Thymus (tissue), 11 donors: ENCODE measurements around the gene DICER1. TPM values are rescaled to one million over a fixed set of nuclear protein-coding genes. Genes with fewer than 3 reads are reported as not detected.

ENCODE experiments used
- DNase-seq, 9 donors: peaks; one replicate each; pipeline ENCODE4 v3.0.0-alpha.2; 2013; ENCODE audit warnings: low spot score in 9 of 9, low read depth in 6 of 9, missing footprints in 1 of 9
- H3K27ac ChIP-seq, 2 donors: one replicate each; pipeline ENCODE4 v1.5.1; 2013; ENCODE audit warnings: control low read depth in 1 of 2, low read depth in 1 of 2, low read length in 1 of 2, mild to moderate bottlenecking in 1 of 2, moderate library complexity in 1 of 2
- H3K27me3 ChIP-seq, 2 donors: one replicate each; pipeline ENCODE4 v1.5.1; 2013; ENCODE audit warnings: low read length in 1 of 2; ENCODE audit not compliant: control insufficient read depth in 2 of 2, insufficient read depth in 1 of 2
- H3K36me3 ChIP-seq, 2 donors: one replicate each; pipeline ENCODE4 v1.5.1; 2013; ENCODE audit warnings: low read length in 1 of 2, mild to moderate bottlenecking in 1 of 2, moderate library complexity in 1 of 2; ENCODE audit not compliant: control insufficient read depth in 2 of 2, insufficient read depth in 2 of 2
- H3K4me1 ChIP-seq, 2 donors: one replicate each; pipeline ENCODE4 v1.5.1; 2013; ENCODE audit warnings: low read length in 2 of 2; ENCODE audit not compliant: control insufficient read depth in 2 of 2, insufficient read depth in 2 of 2
- H3K4me3 ChIP-seq, 2 donors: one replicate each; pipeline ENCODE4 v1.5.1; 2013; ENCODE audit warnings: low read length in 2 of 2, control low read depth in 1 of 2, mild to moderate bottlenecking in 1 of 2
- H3K9me3 ChIP-seq, 2 donors: one replicate each; pipeline ENCODE4 v1.5.1; 2013; ENCODE audit warnings: low read length in 1 of 2, mild to moderate bottlenecking in 1 of 2; ENCODE audit not compliant: control insufficient read depth in 2 of 2, insufficient read depth in 1 of 2
- WGBS: extraction: QIAGEN DNeasy Blood & Tissue Kit; methylation state at CpG from one replicate; pipeline ENCODE4 v1.1.7; 2013; 5-methylcytosine and 5-hydroxymethylcytosine counted together
- polyA plus RNA-seq: library from polyadenylated mRNA; stranded (reverse); fragments of 200-250 nt; gene quantifications from one replicate; pipeline ENCODE4 v1.2.3, GENCODE V29; 2013
- total RNA-seq: library from RNA; stranded (reverse); fragments of 120-200 nt; gene quantifications from one replicate; pipeline ENCODE4 v1.2.4, GENCODE V29; 2013
- donor health status: healthy.

Gene DICER1
- total and polyA plus RNA-seq, 2 donors = 14.8 to 33.3 TPM

DNA sequence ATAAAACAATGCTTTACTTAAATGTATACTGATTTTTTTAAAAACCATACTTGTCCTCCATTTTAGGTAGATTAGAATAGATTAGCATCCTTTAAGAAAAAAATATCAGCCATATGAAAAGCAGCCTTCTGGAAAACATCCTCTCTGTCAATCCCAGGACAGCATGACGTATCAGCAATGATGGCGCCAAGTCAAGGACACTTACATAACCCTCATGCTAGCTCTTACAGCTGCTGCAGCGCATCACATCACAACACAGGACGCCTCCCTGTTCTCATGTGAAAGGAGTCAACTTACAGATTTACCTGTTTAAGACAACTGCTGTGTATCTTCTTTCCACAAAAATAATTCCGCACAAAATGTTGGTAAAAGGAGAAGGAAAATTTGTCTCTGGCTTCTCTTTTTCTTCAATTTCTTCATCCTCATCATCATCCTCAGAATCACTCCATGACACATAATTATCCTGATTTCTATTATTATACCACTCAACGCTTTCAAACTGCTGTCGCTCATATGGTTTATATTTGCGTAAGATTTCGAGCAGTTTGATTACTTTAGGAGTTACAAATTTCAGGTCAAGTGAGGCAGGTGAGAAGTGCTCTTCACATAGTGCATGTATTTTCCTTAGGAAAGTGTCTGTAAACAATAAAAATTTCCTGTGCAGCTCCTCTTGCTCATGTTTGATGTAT is 33.3 kb downstream of the DICER1 start:
- DNase-seq = no peak
- no peaks in the 10 kb centered on the region for H3K27me3 ChIP-seq
- WGBS = 98% methylated on average over 9 of the region's 9 CpGs
- H3K27ac ChIP-seq = no peak overlapping the region
- H3K4me3 ChIP-seq = no peak overlapping the region
- H3K9me3 ChIP-seq = no peaks in the 10 kb centered on the region
- H3K36me3 ChIP-seq = peaks cover 20 to 38% of the 10 kb centered on the region in 2 donors
- H3K4me1 ChIP-seq = no peaks in the 10 kb centered on the region

- Histone ChIP-seq H3K9me3 (no peaks in the 10 kb centered on the region), H3K4me1 (no peaks in the 10 kb centered on the region), H3K36me3 (peaks cover 20 to 45% of the 10 kb centered on the region in 2 donors), H3K27me3 (no peaks in the 10 kb centered on the region), H3K27ac (no peak overlapping the region), H3K4me3 (no peak overlapping the region)
- WGBS = 94% methylated on average over 12 of the region's 12 CpGs
- no peak for DNase-seq
Measured at GRCh38 chr14:95122621-95122945, 34.7 kb downstream of the DICER1 start.

DNA sequence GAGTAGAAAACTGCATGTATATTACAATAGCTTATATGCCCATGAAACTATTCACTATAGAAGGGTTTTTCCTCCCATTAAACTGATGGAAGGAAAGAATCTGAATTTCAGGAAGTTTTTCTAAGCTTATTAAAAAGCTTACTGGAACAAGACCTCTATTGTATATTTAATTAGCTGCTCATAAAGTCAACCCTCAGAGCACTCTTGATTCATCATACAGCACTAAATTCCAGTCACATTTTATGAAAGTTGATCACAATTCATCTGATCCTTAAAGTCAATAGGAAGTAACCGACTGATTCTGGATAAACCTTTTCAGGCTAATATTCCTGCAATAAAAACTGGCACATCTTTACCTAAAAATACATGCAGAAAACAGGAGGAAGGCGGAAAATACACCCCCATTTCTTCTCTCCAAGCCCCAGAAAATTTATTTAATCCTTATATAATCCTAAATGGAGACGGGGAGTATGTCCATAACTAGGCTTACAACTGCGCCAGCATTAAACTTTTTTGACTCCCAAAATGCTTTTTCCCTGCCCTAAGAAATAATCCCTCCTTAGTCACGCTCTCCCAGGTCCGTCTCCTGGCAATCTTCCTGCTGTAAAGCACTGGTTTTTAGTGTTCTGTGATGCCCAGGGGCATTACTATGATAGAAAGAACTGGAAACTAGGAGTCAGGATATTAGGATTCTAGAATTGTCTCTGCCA is 35.3 kb downstream of the DICER1 start:
- WGBS = 98% methylated on average over 6 of the region's 6 CpGs
- Histone ChIP-seq H3K27ac (no peak overlapping the region), H3K36me3 (peaks cover 20 to 50% of the 10 kb centered on the region in 2 donors), H3K4me3 (no peak overlapping the region), H3K9me3 (no peaks in the 10 kb centered on the region), H3K27me3 (no peaks in the 10 kb centered on the region), H3K4me1 (no peaks in the 10 kb centered on the region)
- no peak for DNase-seq

GRCh38 chr14:95119336-95119735 is 38.0 kb downstream of the DICER1 start:
- Histone ChIP-seq H3K27me3 (no peaks in the 10 kb centered on the region), H3K4me3 (no peak overlapping the region), H3K9me3 (no peaks in the 10 kb centered on the region), H3K27ac (no peak overlapping the region), H3K36me3 (peaks cover 29 to 57% of the 10 kb centered on the region in 2 donors), H3K4me1 (no peaks in the 10 kb centered on the region)
- WGBS = 94% methylated on average over 1 of the region's 1 CpG
- no peak for DNase-seq

DNA sequence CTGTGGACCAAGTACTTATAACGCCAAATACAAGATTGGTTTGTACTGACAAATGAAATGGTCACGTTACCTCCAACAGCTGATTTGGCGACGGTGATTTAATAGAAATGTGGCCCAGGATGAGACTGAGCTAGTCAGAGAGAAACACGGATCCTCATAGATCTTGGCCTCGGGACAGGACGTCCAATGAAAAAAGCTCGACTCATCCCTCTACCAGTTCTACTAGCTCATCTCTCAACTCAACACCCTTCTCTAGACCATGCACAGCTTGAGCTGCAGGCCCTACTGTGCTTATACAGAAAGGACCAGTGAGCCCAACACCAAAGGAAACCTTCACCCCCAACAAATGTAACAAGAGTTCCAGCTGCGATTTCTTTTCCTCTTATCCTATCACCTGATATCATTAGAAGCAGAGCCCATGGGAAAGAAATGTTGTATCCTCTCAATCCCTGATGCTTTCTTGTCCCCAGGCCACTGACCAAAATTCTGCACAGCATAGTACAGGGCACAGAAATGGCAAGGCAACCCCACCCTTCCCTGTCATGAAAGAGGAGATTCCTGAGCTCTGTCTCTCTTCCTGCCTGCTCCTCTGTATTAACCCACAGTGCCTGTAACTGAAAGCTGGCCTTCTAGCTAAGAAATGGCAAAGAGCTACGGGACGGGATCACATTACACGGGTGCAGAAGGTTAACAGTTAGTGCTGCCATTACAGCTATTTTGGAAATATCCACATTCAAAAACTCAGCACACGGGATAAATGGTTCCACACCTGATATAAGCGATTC is 39.2 kb downstream of the DICER1 start:
- no peak overlapping the region for H3K4me3 ChIP-seq
- no peaks in the 10 kb centered on the region for H3K4me1 ChIP-seq
- no peak for DNase-seq
- WGBS = 97% methylated on average over 14 of the region's 14 CpGs
- no peak overlapping the region for H3K27ac ChIP-seq
- no peaks in the 10 kb centered on the region for H3K9me3 ChIP-seq
- H3K27me3 ChIP-seq = no peaks in the 10 kb centered on the region
- peaks cover 25 to 51% of the 10 kb centered on the region in 2 donors for H3K36me3 ChIP-seq

- WGBS = 98% methylated on average over 4 of the region's 4 CpGs
Measured at GRCh38 chr14:95113476-95113875, 43.9 kb downstream of the DICER1 start.

GRCh38 chr14:95111507-95112164 is 45.7 kb downstream of the DICER1 start:
- Histone ChIP-seq H3K9me3 (no peaks in the 10 kb centered on the region), H3K4me1 (no peaks in the 10 kb centered on the region), H3K27me3 (no peaks in the 10 kb centered on the region), H3K36me3 (peaks cover 34 to 62% of the 10 kb centered on the region in 2 donors), H3K4me3 (no peak overlapping the region), H3K27ac (no peak overlapping the region)
- no peak for DNase-seq
- over 99% methylated on average over 2 of the region's 2 CpGs for WGBS

More at GRCh38 chr14:95113476-95113875, 43.9 kb downstream of the DICER1 start:
- Histone ChIP-seq H3K4me1 (no peaks in the 10 kb centered on the region), H3K27ac (no peak overlapping the region), H3K27me3 (no peaks in the 10 kb centered on the region), H3K4me3 (no peak overlapping the region), H3K36me3 (peaks cover 28 to 63% of the 10 kb centered on the region in 2 donors), H3K9me3 (no peaks in the 10 kb centered on the region)
- no peak for DNase-seq

- Histone ChIP-seq H3K9me3 (no peaks in the 10 kb centered on the region), H3K4me3 (no peak overlapping the region), H3K4me1 (no peaks in the 10 kb centered on the region), H3K27me3 (no peaks in the 10 kb centered on the region), H3K27ac (no peak overlapping the region), H3K36me3 (peaks cover 32 to 58% of the 10 kb centered on the region in 2 donors)
- WGBS = 98% methylated on average over 8 of the region's 8 CpGs
- DNase-seq = no peak
Measured at GRCh38 chr14:95110178-95110577, 47.2 kb downstream of the DICER1 start.
